IMR-90 (cell line): Measurements from ENCODE around the gene CFD. TPM values are rescaled to one million over a fixed set of nuclear protein-coding genes. Genes with fewer than 3 reads are reported as not detected.

Experiments used
- ATAC-seq: fragments of 200-7000 bp; cut with Tn5 transposase; 2 replicates; pipeline ENCODE4 v1.9.1; 2020; ENCODE audit warnings: low read depth, mild to moderate bottlenecking, moderate library complexity
- BruUV-seq: library from RNA; stranded (reverse); fragments of 400-500 nt; replicated peaks from 2 replicates; lab custom pipeline; 2021; lab: Mats Ljungman, UMichigan
- CTCF ChIA-PET: fragments of 300-600 bp; formaldehyde crosslinking; extraction: SDS; loops from one replicate; lab custom pipeline; 2021; ENCODE audit warnings: antibody characterized with exemption; lab: Yijun Ruan, JAX
- POLR2A ChIA-PET: fragments of 300-600 bp; sonication (Branson Sonifier 250); formaldehyde crosslinking; loops from one replicate; lab custom pipeline; 2022; ENCODE audit warnings: antibody characterized with exemption; ENCODE audit not compliant: unreplicated experiment; lab: Charles Lee
- DNase-seq: peaks from one replicate; pipeline ENCODE4 v3.0.0; 2013
- H2AFZ ChIP-seq: replicated peaks from 2 replicates; pipeline ENCODE3; 2013; ENCODE audit warnings: low read length, mild to moderate bottlenecking; ENCODE audit not compliant: poor library complexity
- H2AK5ac ChIP-seq: 2 replicates; pipeline ENCODE4 v1.6.1; 2013; ENCODE audit warnings: low read depth, low read length, inconsistent platforms
- H2AK9ac ChIP-seq: replicated peaks from 2 replicates; pipeline ENCODE3; 2013; ENCODE audit warnings: mild to moderate bottlenecking, low read depth, low read length, moderate library complexity; ENCODE audit not compliant: poor library complexity
- H2BK120ac ChIP-seq: 2 replicates; pipeline ENCODE4 v1.6.1; 2013; ENCODE audit warnings: low read depth, low read length, inconsistent platforms
- H2BK15ac ChIP-seq: 3 replicates; pipeline ENCODE4 v1.6.1; 2013; ENCODE audit warnings: low read depth, low read length, inconsistent platforms
- H2BK20ac ChIP-seq: 2 replicates; pipeline ENCODE4 v1.6.1; 2013; ENCODE audit warnings: low read depth, mild to moderate bottlenecking, inconsistent platforms, low read length, moderate library complexity
- H2BK5ac ChIP-seq: 2 replicates; pipeline ENCODE4 v1.6.1; 2013; ENCODE audit warnings: mild to moderate bottlenecking, low read depth, low read length, inconsistent platforms; ENCODE audit not compliant: poor library complexity, severe bottlenecking
- H3K14ac ChIP-seq: replicated peaks from 2 replicates; pipeline ENCODE4 v1.6.1; 2013; ENCODE audit warnings: low read depth, low read length, inconsistent platforms
- H3K18ac ChIP-seq: 2 replicates; pipeline ENCODE4 v1.6.1; 2013; ENCODE audit warnings: low read depth, low read length, control low read depth
- H3K23ac ChIP-seq: 2 replicates; pipeline ENCODE4 v1.6.1; 2013; ENCODE audit warnings: low read depth, low read length, inconsistent platforms
- H3K27ac ChIP-seq: 2 replicates; pipeline ENCODE4 v1.5.1; 2013; ENCODE audit warnings: mild to moderate bottlenecking, control low read depth, low read length; ENCODE audit not compliant: insufficient read depth
- H3K27me3 ChIP-seq: 2 replicates; pipeline ENCODE4 v1.6.1; 2013; ENCODE audit warnings: low read length; ENCODE audit not compliant: control insufficient read depth, insufficient read depth
- H3K36me3 ChIP-seq: 2 replicates; pipeline ENCODE4 v1.6.1; 2013; ENCODE audit warnings: low read length, mixed read lengths; ENCODE audit not compliant: control insufficient read depth, insufficient read depth
- H3K4ac ChIP-seq: 2 replicates; pipeline ENCODE4 v1.6.1; 2013; ENCODE audit warnings: low read depth, low read length, inconsistent platforms
- H3K4me1 ChIP-seq: 2 replicates; pipeline ENCODE4 v1.6.1; 2013; ENCODE audit warnings: low read length, mixed read lengths; ENCODE audit not compliant: control insufficient read depth, insufficient read depth
- H3K4me2 ChIP-seq: 2 replicates; pipeline ENCODE4 v1.6.1; 2013; ENCODE audit warnings: low read depth, mild to moderate bottlenecking, control low read depth, low read length, moderate library complexity
- H3K4me3 ChIP-seq: 2 replicates; pipeline ENCODE4 v1.5.1; 2013; ENCODE audit warnings: low read depth, mild to moderate bottlenecking, control low read depth, low read length, moderate library complexity; ENCODE audit not compliant: insufficient read depth
- H3K56ac ChIP-seq: 2 replicates; pipeline ENCODE4 v1.6.1; 2013; ENCODE audit warnings: low read length, inconsistent platforms; ENCODE audit not compliant: insufficient read depth; ENCODE audit errors: extremely low read depth
- H3K79me1 ChIP-seq, 2 experiments: 2 replicates each; pipeline ENCODE4 v1.6.1; 2013; ENCODE audit warnings: low read length in 2 of 2, inconsistent platforms in 1 of 2, low read depth in 1 of 2
- H3K9ac ChIP-seq: 2 replicates; pipeline ENCODE4 v1.6.1; 2013; ENCODE audit warnings: low read depth, low read length, control low read depth
- H3K9me1 ChIP-seq: 2 replicates; pipeline ENCODE4 v1.6.1; 2013; ENCODE audit warnings: low read length, inconsistent platforms; ENCODE audit not compliant: insufficient read depth
- H3K9me3 ChIP-seq: 2 replicates; pipeline ENCODE4 v1.6.1; 2013; ENCODE audit warnings: low read length; ENCODE audit not compliant: control insufficient read depth, insufficient read depth
- H4K20me1 ChIP-seq: 2 replicates; pipeline ENCODE4 v1.6.1; 2013; ENCODE audit warnings: low read length, inconsistent platforms; ENCODE audit not compliant: insufficient read depth
- H4K5ac ChIP-seq: 2 replicates; pipeline ENCODE4 v1.6.1; 2013; ENCODE audit warnings: mild to moderate bottlenecking, low read depth, low read length, control low read depth
- H4K8ac ChIP-seq, 2 experiments: 2 replicates each; pipeline ENCODE4 v1.6.1; 2013; ENCODE audit warnings: low read depth in 2 of 2, low read length in 2 of 2, control low read depth in 1 of 2, inconsistent platforms in 1 of 2
- H4K91ac ChIP-seq: 2 replicates; pipeline ENCODE4 v1.6.1; 2013; ENCODE audit warnings: low read depth, low read length, inconsistent platforms; ENCODE audit not compliant: insufficient read depth
- BHLHE40 ChIP-seq: fragments of 150-350 bp; IDR thresholded peaks from 2 replicates; pipeline ENCODE4 v1.6.1; 2016; ENCODE audit warnings: mild to moderate bottlenecking, low read depth, low read length
- CHD1 ChIP-seq: IDR thresholded peaks from 2 replicates; pipeline ENCODE4 v1.6.1; 2012; ENCODE audit warnings: low read depth, low read length, improper control_type of control experiment
- MAFK ChIP-seq: IDR thresholded peaks from 2 replicates; pipeline ENCODE4 v1.6.1; 2012; ENCODE audit warnings: low read depth, low read length, improper control_type of control experiment
- MAZ ChIP-seq: IDR thresholded peaks from 2 replicates; pipeline ENCODE4 v1.6.1; 2012; ENCODE audit warnings: low read depth, mild to moderate bottlenecking, low read length, improper control_type of control experiment, moderate library complexity, borderline replicate concordance
- MXI1 ChIP-seq: IDR thresholded peaks from 2 replicates; pipeline ENCODE4 v1.6.1; 2012; ENCODE audit warnings: low read depth, mild to moderate bottlenecking, low read length, moderate library complexity, borderline replicate concordance
- POLR2A ChIP-seq: IDR thresholded peaks from 2 replicates; pipeline ENCODE4 v1.6.1; 2012; ENCODE audit warnings: mild to moderate bottlenecking, low read depth, low read length
- RAD21 ChIP-seq: IDR thresholded peaks from 2 replicates; pipeline ENCODE4 v1.6.1; 2012; ENCODE audit warnings: low read length, improper control_type of control experiment
- RCOR1 ChIP-seq: IDR thresholded peaks from 2 replicates; pipeline ENCODE4 v1.6.1; 2012; ENCODE audit warnings: mild to moderate bottlenecking, low read length, improper control_type of control experiment; ENCODE audit not compliant: insufficient replicate concordance
- SMC3 ChIP-seq: fragments of 150-350 bp; IDR thresholded peaks from 2 replicates; pipeline ENCODE4 v1.6.1; 2016; ENCODE audit warnings: low read depth, mild to moderate bottlenecking, antibody characterized with exemption, low read length, moderate library complexity
- USF2 ChIP-seq: fragments of 150-350 bp; IDR thresholded peaks from 2 replicates; pipeline ENCODE4 v1.6.1; 2017; ENCODE audit warnings: mild to moderate bottlenecking, antibody characterized with exemption, low read length, low read depth
- WGBS, 2 experiments: methylation state at CpG; one replicate each; pipeline versions ENCODE4 v1.1.5 to v1.1.7; 2013; ENCODE audit warnings: missing lambda C conversion rate in 2 of 2; ENCODE audit not compliant: insufficient read length in 1 of 2; ENCODE audit errors: extremely low coverage in 2 of 2; 5-methylcytosine and 5-hydroxymethylcytosine counted together
- dilution Hi-C: fragments of 300-500 bp; cut with HindIII; formaldehyde crosslinking; loops from one replicate; pipeline ENCODE4 v1.14.3; 2018; ENCODE audit warnings: low sequenced_read_pairs; ENCODE audit not compliant: unreplicated experiment
- in situ Hi-C: fragments of 300-500 bp; cut with MboI; formaldehyde crosslinking; loops from 3 replicates; pipeline ENCODE4 v1.14.3; 2019; ENCODE audit warnings: low sequenced_read_pairs, inconsistent platforms, mixed read lengths
- intact Hi-C: fragments of 100-400 bp; cut with micrococcal nuclease; formaldehyde crosslinking; loops from 2 replicates; pipeline ENCODE4 v1.10.0; 2022
- polyA plus RNA-seq, 3 experiments: library from polyadenylated mRNA; depleted of rRNA; stranded (reverse); fragments of >200 nt; gene quantifications; 2 replicates each; pipeline ENCODE4 v1.2.3, GENCODE V29; 2012; ENCODE audit warnings: low replicate concordance in 1 of 3
- total RNA-seq: library from RNA; depleted of rRNA; stranded (reverse); fragments of >200 nt; gene quantifications from 2 replicates; pipeline ENCODE4 v1.2.3, GENCODE V29; 2012
- TF ChIP-seq, protein P1 (sequence below): conservative IDR thresholded peaks from 2 replicates; pipeline ENCODE4 v1.5.1; 2012; ENCODE audit warnings: mild to moderate bottlenecking, low read depth, low read length, improper control_type of control experiment
- TF ChIP-seq, protein P2 (sequence below): fragments of 150-350 bp; IDR thresholded peaks from 2 replicates; pipeline ENCODE4 v1.6.1; 2016; ENCODE audit warnings: low read depth, mild to moderate bottlenecking, low read length, moderate library complexity, borderline replicate concordance

CFD gene
- total and polyA plus RNA-seq, 2 of the 4 experiments (the other 2 are of a cell fraction) = 1.4 to 2.8 TPM

DNA sequence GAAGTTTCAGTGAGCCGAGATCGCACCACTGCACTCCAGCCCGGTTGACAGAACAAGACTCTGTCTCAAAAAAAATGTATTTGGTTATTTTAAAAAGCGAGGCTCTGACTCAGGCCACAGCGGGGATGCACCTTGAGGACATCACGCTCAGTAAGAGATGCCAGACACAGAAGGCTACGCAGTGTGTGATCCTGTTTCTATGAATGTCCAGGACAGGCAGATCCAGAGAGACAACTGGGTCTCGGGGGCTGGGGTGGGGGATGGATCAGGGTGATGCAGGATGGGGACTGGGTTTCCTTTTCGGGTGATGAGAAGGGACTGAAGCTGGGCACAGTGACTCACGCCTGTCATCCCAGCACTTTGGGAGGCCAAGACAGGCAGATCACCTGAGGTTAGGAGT, 28.1 kb downstream of the CFD start:
- in situ Hi-C loops (no loop called here), intact Hi-C loops (no loop called here), dilution Hi-C loops (no loop called here)
- no peak overlapping the region for H3K4ac ChIP-seq
- H3K27me3 ChIP-seq = no peaks in the 10 kb centered on the region
- H3K14ac ChIP-seq = no peak overlapping the region
- BruUV-seq = no TSS peak
- no peak overlapping the region for H4K8ac ChIP-seq
- peaks cover 13 to 44% of the 10 kb centered on the region in 2 experiments; a peak in 3 of 4 replicates for H3K79me1 ChIP-seq
- no peak overlapping the region for H3K27ac ChIP-seq
- POLR2A ChIA-PET = interaction anchor here (0.7 kb wide), 1 partner anchor 51 kb away, joined by 21 read pairs; no protein-coding TSS in a partner anchor
- no peak overlapping the region for H3K4me2 ChIP-seq
- no peak overlapping the region for H2BK5ac ChIP-seq
- H2AK9ac ChIP-seq = no peak overlapping the region
- no peak overlapping the region for H2BK20ac ChIP-seq
- H4K91ac ChIP-seq = no peak overlapping the region
- H3K4me3 ChIP-seq = no peak overlapping the region
- ATAC-seq = no peak
- no peak overlapping the region for H3K9ac ChIP-seq
- TF ChIP-seq RAD21 (no peak), CHD1 (no peak), MXI1 (no peak), POLR2A (no peak), MAFK (no peak), USF2 (no peak), MAZ (no peak), SMC3 (no peak), BHLHE40 (no peak), RCOR1 (no peak)
- TF ChIP-seq, protein P1, sequence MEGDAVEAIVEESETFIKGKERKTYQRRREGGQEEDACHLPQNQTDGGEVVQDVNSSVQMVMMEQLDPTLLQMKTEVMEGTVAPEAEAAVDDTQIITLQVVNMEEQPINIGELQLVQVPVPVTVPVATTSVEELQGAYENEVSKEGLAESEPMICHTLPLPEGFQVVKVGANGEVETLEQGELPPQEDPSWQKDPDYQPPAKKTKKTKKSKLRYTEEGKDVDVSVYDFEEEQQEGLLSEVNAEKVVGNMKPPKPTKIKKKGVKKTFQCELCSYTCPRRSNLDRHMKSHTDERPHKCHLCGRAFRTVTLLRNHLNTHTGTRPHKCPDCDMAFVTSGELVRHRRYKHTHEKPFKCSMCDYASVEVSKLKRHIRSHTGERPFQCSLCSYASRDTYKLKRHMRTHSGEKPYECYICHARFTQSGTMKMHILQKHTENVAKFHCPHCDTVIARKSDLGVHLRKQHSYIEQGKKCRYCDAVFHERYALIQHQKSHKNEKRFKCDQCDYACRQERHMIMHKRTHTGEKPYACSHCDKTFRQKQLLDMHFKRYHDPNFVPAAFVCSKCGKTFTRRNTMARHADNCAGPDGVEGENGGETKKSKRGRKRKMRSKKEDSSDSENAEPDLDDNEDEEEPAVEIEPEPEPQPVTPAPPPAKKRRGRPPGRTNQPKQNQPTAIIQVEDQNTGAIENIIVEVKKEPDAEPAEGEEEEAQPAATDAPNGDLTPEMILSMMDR = no peak
- TF ChIP-seq, protein P2, sequence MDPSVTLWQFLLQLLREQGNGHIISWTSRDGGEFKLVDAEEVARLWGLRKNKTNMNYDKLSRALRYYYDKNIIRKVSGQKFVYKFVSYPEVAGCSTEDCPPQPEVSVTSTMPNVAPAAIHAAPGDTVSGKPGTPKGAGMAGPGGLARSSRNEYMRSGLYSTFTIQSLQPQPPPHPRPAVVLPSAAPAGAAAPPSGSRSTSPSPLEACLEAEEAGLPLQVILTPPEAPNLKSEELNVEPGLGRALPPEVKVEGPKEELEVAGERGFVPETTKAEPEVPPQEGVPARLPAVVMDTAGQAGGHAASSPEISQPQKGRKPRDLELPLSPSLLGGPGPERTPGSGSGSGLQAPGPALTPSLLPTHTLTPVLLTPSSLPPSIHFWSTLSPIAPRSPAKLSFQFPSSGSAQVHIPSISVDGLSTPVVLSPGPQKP = no peak
- no peak overlapping the region for H2BK120ac ChIP-seq
- H3K56ac ChIP-seq = no peak overlapping the region
- no peak overlapping the region for H3K23ac ChIP-seq
- no peak overlapping the region for H4K5ac ChIP-seq
- WGBS, 2 experiments = 93% methylated on average over 4 of the region's 10 CpGs; no CpG with 5 or more reads in 1 of the 2 experiments
- peaks cover 67% of the 10 kb centered on the region for H3K36me3 ChIP-seq
- no peak for DNase-seq
- H2AFZ ChIP-seq = no peak overlapping the region
- no peak overlapping the region for H3K18ac ChIP-seq
- H2AK5ac ChIP-seq = no peak overlapping the region
- CTCF ChIA-PET = no interaction called here
- H4K20me1 ChIP-seq = peaks cover 3% of the 10 kb centered on the region
- no peaks in the 10 kb centered on the region for H3K4me1 ChIP-seq
- H2BK15ac ChIP-seq = no peak overlapping the region
- no peaks in the 10 kb centered on the region for H3K9me3 ChIP-seq
- H3K9me1 ChIP-seq = no peaks in the 10 kb centered on the region
